ENCODE results near the gene C1QL2. TPM values are rescaled to one million over a fixed set of nuclear protein-coding genes. Genes with fewer than 3 reads are reported as not detected.

Gene C1QL2
- not detected for total RNA-seq

GRCh38 chr2:119158563-119159347, at the start of gene C1QL2:
TSS of gene C1QL2 (minus strand) at chr2:119158751. CDS start at chr2:119158269, 482 bp downstream.

Other genes with a start within 250 kb of the C1QL2 start
- gene MARCO, start 216.6 kb downstream of the C1QL2 start, total RNA-seq: not detected
- under 1 TPM in 1 of 2 experiments, not detected in 1; 0.08 TPM for gene STEAP3, start 65.1 kb upstream of the C1QL2 start, total RNA-seq
- 1 to 10 TPM; 4.8 to 5.0 TPM for gene C2orf76, start 208.1 kb upstream of the C1QL2 start, total RNA-seq
- 100 to 1,000 TPM; 141 to 147 TPM for gene DBI, start 208.2 kb upstream of the C1QL2 start, total RNA-seq